GM18499 (cell line): ENCODE measurements around the gene SERPINF2.
"Not testable (repeated sequence)": the region's sequence is repeated elsewhere in the genome, so short reads cannot be mapped to it uniquely, and the experiment has no call there.

ENCODE experiments used
- ATAC-seq: cut with Tn5 transposase; IDR thresholded peaks from one replicate; pipeline ENCODE4 v1.9.1; 2021; ENCODE audit warnings: moderate number of reproducible peaks; ENCODE audit not compliant: insufficient read depth, unreplicated experiment

Gene SERPINF2

DNA sequence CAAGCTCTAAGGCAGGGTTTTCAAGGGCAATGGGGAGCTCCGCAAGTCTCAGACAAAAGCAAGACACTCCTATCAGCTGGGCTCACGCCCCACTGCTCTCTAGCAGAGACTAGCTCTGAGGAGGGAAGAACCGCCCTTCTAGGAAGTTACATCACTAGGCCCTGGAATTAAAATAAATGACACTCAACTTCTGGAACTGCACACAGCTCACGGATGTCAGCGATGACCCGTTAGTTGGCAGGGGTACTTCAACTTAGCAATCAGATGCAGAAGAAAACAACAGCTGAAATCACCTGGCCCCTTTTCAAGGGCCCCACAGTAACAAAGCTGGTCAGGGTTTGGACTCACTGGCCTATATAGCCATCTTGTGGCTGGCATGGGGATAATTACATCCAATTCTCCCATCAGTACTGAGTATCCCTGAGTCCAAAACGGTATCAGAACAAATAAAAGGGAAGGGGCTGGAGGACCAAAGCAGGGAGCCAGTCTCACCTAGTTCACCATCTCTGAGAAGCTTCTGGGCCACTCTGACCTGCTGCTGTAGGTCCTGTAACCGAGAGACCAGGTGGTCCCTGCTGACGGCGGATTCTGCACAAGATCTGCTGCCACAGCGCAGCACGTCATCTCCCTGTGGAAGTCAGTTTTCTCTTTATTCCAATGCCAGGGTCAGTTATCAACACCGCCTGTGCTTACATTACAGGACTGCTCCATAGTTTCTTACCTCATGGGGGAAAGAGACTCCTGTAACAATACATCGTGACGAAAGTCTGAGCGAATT lies 41.4 kb downstream of the SERPINF2 start:
- ATAC-seq, result no peak

DNA sequence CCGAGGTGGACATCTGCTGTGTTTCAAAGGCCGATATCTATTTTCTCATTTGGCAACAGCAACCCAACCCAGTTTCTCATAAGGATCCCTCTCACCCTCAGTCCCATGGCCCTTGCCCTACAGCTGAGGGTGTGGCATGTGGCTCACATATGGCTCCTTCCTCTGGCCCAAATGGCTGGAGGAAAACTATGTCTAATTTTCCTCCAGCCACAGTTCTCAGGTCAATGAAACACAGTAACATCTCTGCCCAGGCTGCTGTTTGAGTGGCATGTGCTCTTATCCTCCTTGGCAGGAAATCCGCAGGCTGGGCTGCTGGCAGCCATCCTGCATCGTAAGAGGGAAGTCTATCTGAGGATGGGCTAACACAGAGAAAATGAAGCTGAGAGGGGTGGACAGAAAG lies 43.3 kb downstream of the SERPINF2 start:
- no peak for ATAC-seq

DNA sequence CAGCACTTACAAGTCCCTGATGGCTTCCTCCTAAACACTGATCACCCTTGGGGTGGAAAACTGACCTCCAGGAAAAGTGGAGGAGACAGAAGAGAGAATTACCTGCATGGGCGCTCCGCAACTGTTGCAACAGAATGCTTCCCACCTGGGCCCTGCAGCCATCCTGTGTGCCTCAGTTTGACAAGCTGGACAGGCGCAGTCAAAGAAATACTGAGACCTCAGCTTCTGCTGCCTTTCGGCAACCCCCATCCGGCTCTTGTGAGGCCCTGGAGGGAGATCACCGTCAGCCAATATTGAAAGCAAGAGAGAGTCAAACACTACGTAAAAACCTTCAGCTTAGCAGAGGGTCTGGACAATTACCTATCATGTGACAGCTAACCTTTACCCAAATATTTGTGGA lies 44.0 kb downstream of the SERPINF2 start:
- no peak for ATAC-seq

DNA sequence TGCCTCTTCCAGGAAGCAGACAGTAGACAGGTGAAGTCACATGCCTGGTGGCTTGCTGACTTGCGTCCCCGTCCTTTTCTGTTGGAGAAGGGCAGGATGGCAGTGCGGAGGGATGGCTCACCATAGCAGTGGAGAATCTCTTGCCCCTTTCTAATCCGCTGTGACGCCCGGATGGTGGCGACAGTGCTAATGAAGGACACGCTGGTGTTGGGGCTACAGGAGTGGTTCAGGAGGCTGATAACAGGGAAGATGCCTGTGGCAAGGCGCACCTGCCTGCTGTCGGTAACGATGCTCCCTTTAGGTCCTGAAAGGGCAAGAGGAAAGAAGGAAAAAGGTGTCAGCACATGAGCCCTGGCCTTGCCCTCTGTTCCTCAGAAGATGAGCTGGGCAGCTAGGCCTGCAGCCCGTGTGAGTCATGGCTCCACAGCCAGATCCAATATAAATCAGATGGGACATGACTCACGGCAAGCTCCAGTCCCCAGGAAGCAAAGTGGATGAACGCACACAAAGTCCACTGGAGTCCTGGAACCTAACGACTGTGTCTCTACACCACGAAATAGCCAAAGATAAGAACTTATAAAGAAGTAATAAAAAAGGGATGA lies 44.7 kb downstream of the SERPINF2 start:
- ATAC-seq, result no peak

DNA sequence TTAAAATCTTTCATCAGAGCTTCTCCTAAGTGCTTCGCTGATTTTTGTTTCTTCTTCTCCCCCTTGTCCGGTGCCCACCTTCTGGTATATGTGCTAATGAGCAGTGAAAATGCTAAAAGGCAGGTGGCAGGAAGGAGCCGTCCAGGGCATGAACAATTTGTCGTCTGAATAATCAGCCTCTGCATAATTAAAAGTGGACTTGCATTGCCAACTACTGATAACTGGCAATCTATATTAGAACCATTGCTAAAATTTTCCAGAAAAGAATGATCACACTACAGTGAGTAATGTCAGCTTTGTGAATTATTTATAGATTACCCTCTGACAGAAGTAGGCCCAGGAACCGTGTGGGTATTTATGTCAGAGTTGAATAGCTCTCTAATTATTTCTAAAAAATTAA lies 47.3 kb downstream of the SERPINF2 start:
- ATAC-seq, result no peak

DNA sequence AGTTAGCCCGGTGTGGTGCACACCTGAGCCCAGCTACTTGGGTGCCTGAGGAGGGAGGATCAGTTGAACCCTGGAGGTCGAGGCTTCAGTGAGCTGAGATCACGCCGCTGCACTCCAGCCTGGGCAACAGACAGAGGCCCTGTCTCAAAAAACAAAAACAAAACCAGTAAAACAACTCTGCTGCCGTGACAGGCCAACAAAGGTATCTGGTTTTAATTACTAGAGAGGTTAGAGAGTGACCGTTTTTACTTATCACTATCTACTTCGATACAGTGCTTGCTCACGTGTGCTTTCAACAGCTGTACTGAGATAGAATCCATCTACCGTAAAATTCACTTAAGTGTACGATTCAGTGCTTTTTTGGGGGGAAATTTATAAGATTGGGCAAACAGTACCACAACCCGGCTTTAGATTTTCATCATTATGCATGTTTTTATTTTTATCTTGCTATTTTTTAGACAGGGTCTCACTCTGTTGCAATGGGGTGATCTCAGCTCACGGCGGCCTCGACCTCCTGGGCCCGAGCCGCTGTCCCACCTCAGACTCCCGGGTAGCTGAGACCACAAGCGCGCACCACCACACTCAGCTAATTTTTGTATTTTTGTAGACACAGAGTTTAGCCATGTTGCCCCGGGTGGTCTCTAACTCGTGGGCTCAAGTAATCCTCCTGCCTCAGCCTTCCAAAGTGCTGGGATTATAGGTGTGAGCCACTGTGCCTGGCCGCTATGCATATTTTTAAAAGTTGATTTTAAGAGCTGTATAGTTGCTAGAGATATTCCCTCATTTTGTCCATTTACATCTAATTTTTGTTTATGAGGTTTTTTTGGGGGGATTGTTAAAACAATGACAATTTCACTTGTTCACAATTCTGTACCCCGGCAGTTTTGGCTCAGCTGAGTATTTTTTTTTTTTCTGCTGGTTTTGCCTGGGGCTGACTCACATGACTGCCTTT lies 50.1 kb downstream of the SERPINF2 start:
- no peak for ATAC-seq

DNA sequence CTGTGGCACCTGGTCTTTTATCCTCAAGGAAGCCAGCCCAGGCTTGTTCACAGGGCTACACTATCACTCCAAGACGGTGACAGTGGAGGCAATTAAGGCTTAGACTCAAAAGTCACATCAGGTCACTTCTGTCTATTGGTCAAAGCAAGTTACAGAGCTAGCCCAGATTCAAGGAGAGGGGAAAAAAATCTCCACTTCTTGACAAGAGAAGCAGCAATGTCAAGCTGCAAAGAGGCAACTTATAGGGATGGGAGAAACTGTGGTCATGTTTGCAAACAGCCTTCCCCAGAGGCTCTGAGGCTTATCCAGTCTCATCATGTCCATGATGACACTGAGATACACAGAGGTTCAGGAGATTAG lies 50.8 kb downstream of the SERPINF2 start:
- ATAC-seq, result no peak

DNA sequence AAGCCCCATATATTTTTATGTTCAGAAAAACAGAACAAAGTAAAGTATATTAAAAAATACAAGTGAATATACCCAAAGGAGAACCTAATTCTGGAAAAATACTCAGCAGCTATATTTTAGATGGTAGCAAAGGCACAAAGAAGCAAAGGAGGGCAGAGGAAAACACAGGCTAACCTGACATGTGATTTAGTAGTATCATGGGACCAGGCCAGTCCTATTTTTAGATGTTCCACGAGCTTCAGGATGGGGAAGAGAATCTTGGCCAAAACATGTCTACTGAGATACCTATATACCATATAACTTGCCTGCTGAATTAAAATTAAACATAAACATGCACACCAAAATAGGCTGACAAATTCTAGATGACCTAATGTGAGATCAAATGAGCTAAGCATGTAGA lies 54.1 kb downstream of the SERPINF2 start:
- ATAC-seq, result no peak

DNA sequence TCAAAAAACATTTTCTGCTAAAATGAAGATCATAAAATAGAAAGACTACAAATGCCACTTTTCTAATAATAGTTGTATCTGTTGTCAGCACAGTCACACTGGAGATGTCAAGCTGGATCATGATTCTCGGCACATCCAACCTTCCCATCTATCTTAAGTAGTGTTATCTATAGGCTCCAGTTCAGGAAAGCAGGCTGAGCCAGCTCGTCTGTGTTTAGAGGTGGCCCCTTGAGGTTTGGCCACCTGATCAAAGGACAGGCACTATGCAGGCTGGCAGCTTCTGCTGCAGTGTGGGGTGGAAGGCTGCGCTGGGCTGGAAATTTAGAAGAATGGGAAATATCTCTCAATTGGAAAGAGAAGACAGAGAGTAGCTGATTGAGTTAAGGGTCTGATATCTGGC lies 54.7 kb downstream of the SERPINF2 start:
- ATAC-seq, result no peak

DNA sequence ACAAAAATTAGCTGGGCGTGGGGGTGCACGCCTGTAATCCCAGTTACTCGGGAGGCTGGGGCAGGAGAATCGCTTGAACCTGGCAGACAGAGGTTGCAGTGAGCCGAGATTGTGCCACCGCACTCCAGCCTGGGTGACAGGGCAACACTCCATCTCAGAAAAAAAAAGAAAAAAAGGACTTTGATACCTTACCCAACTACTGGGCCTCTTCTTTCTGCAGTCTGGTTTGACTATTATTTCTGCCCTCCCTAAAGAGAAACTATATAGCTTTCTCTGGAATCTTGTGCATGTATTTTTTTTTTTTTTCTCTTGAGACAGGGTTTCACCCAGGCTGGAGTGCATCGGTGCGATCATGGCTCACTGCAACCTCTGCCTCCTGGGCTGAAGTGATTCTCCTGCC lies 55.2 kb downstream of the SERPINF2 start:
- not testable (repeated sequence) for ATAC-seq

DNA sequence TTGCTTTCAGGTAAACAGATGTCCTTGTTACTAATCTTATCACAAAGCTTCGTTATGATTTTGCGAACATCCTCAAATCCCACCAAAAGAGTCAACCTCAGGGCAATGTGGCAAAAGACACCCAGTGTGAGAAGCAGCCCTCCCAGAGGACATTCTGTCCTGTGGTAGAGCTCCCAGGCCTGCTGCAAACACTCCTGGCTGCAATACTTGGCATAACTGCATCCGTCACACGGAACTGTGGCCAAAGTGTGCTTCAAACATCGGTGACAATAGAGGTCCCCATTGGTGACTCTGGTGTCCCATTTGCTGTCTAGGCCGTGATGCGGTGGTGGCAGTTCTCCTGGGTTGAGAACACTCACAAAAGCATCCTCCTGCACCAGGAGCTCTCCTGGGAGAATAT lies 57.6 kb downstream of the SERPINF2 start:
- no peak for ATAC-seq

DNA sequence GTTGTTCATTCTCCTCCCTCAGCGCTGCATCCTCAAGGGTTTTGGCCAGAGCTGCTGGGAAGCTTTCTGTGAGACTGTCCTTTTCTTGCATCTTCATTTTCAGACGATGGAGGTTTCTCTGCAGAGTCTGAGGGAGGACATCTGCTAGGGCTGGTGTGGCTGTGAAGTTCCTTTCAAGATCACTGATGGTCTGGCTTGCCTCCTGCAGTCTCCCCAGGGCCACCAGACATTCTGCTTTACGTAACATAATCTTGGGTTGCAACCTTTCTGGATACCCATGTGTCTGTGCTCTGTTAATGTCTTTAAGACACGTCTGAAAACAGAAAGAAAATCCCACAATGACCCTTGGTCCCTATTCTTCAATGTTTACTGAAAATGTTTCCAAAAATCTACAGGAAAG lies 58.0 kb downstream of the SERPINF2 start:
- ATAC-seq, result no peak

DNA sequence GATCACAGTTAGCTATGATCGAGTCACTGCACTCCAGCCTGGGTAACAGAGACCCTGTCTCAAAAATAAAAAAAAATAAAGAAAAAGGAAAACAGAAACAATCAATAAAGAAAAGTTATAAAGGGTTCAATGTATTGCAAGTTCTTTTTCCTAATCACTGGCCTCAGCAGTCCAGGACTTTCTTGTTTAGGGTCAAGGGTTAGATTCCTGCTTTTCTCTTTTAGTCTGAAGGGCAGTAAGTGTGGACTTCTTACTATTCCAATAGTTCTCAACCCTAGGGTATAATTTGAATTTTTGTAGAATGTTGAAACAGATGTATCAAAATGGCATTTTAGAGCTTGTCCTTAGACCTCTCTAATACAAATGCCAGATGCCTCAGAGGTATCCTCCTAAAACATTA lies 59.8 kb downstream of the SERPINF2 start:
- ATAC-seq, result no peak

DNA sequence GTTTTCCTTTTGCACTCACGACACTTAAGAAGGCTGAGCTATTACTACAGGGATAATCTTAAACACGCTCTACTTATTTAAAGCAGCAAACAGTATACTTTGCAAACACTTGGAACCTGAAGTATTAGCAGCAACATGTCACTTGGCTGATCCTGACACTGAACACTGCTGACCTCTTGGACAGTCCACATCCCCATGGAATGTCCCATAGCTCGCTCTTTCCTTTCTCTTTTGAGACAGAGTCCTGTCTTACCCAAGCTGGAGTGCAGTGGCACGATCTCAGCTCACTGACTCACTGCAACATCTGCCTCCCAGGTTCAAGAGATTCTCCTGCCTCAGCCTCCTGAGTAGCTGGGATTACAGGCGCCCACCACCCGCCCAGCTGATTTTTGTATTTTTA lies 60.6 kb downstream of the SERPINF2 start:
- ATAC-seq, result no peak
